OCI-LY7 (cell line): ENCODE results near the gene E2F3. TPM values are rescaled to one million over a fixed set of nuclear protein-coding genes. Genes with fewer than 3 reads are reported as not detected.

Experiments
- BruUV-seq: library from RNA; stranded (reverse); fragments of 400-500 nt; replicated peaks from 2 replicates; lab custom pipeline; 2021; lab: Mats Ljungman, UMichigan
- CTCF ChIA-PET: fragments of 300-600 bp; sonication (Branson Sonifier 250); formaldehyde crosslinking; loops from one replicate; lab custom pipeline; 2022; ENCODE audit warnings: antibody characterized with exemption; ENCODE audit not compliant: unreplicated experiment; lab: Charles Lee
- POLR2A ChIA-PET: fragments of 300-600 bp; sonication (Branson Sonifier 250); formaldehyde crosslinking; loops from one replicate; lab custom pipeline; 2022; ENCODE audit warnings: antibody characterized with exemption; lab: Charles Lee
- DNase-seq: peaks from one replicate; pipeline ENCODE4 v3.0.0-alpha.2; 2015; ENCODE audit warnings: low spot score
- H2AFZ ChIP-seq: fragments of 200-600 bp; sonication (generic), shearing (Covaris generic); 2 replicates; pipeline ENCODE4 v1.6.1; 2014; ENCODE audit warnings: mild to moderate bottlenecking, antibody characterized with exemption, low read length, moderate library complexity
- H3K27ac ChIP-seq: fragments of 200-600 bp; sonication (generic); 2 replicates; pipeline ENCODE4 v1.5.1; 2014; ENCODE audit warnings: mixed run types, low read depth, mild to moderate bottlenecking, moderate library complexity, low read length, inconsistent platforms; ENCODE audit not compliant: poor library complexity, severe bottlenecking
- H3K36me3 ChIP-seq: fragments of 200-600 bp; sonication (generic); 2 replicates; pipeline ENCODE4 v1.6.1; 2014; ENCODE audit warnings: mild to moderate bottlenecking, antibody characterized with exemption, low read length, moderate library complexity, mixed read lengths; ENCODE audit not compliant: insufficient read depth
- H3K4me1 ChIP-seq: fragments of 200-600 bp; sonication (generic); 2 replicates; pipeline ENCODE4 v1.5.1; 2014; ENCODE audit warnings: mild to moderate bottlenecking, low read length; ENCODE audit not compliant: insufficient read depth, poor library complexity, severe bottlenecking
- H3K4me2 ChIP-seq: fragments of 200-600 bp; sonication (generic); 2 replicates; pipeline ENCODE4 v1.6.1; 2014; ENCODE audit warnings: mild to moderate bottlenecking, low read length
- H3K4me3 ChIP-seq: fragments of 200-600 bp; sonication (generic); 2 replicates; pipeline ENCODE4 v1.5.1; 2014; ENCODE audit warnings: mild to moderate bottlenecking, low read depth, low read length; ENCODE audit not compliant: poor library complexity, severe bottlenecking
- H3K79me2 ChIP-seq: fragments of 200-600 bp; sonication (generic); 2 replicates; pipeline ENCODE4 v1.6.1; 2016; ENCODE audit warnings: low read depth, mild to moderate bottlenecking, low read length, moderate library complexity, mixed read lengths; ENCODE audit not compliant: insufficient read depth
- H3K9me2 ChIP-seq: fragments of 200-600 bp; sonication (generic); 2 replicates; pipeline ENCODE4 v1.6.1; 2016; ENCODE audit warnings: mild to moderate bottlenecking, low read length, mixed read lengths; ENCODE audit not compliant: insufficient read depth
- H3K9me3 ChIP-seq: fragments of 200-600 bp; sonication (generic); 2 replicates; pipeline ENCODE4 v1.6.1; 2014; ENCODE audit warnings: mild to moderate bottlenecking, mixed run types, low read length, mixed read lengths
- H4K20me1 ChIP-seq: fragments of 200-600 bp; sonication (generic); 2 replicates; pipeline ENCODE4 v1.6.1; 2014; ENCODE audit warnings: mild to moderate bottlenecking, antibody characterized with exemption, low read length, moderate library complexity, mixed read lengths; ENCODE audit not compliant: insufficient read depth
- CTCF ChIP-seq: fragments of 200-600 bp; sonication (generic); conservative IDR thresholded peaks from 2 replicates; pipeline ENCODE4 v1.5.1; 2014; ENCODE audit warnings: mild to moderate bottlenecking, antibody characterized with exemption, low read length, moderate library complexity, mixed read lengths
- EZH2phosphoT487 ChIP-seq: fragments of 200-600 bp; sonication (generic); IDR thresholded peaks from 2 replicates; pipeline ENCODE4 v1.6.1; 2018; ENCODE audit warnings: low read depth, borderline replicate concordance, mild to moderate bottlenecking, mixed run types, antibody characterized with exemption, low read length, moderate library complexity, mixed read lengths
- intact Hi-C: fragments of 100-400 bp; cut with micrococcal nuclease; formaldehyde crosslinking; loops from one replicate; pipeline ENCODE4 v1.10.0; 2022; ENCODE audit not compliant: unreplicated experiment
- total RNA-seq, 2 experiments: library from RNA; depleted of rRNA in 1 of 2; stranded (reverse); fragments of >200 nt in 1 of 2; shearing (Covaris generic) in 1 of 2; gene quantifications; 2 replicates each; pipeline ENCODE4 v1.2.3, GENCODE V29; 2014 to 2022

Gene E2F3
- total RNA-seq, 2 experiments from 2014 or later: 12.4 to 31.2 TPM

GRCh38 chr6:20362623-20363022 is 39.1 kb upstream of the E2F3 start:
- Histone ChIP-seq H4K20me1 (no peaks in the 10 kb centered on the region), H3K79me2 (no peaks in the 10 kb centered on the region), H3K9me2 (no peaks in the 10 kb centered on the region), H3K9me3 (no peaks in the 10 kb centered on the region), H3K4me3 (no peak overlapping the region), H3K4me1 (no peaks in the 10 kb centered on the region), H3K4me2 (no peak overlapping the region), H2AFZ (no peak overlapping the region), H3K27ac (no peak overlapping the region), H3K36me3 (no peaks in the 10 kb centered on the region)
- intact Hi-C loops: no loop called here
- no peak for DNase-seq
- CTCF ChIA-PET: no interaction called here
- no peak for TF ChIP-seq CTCF
- TF ChIP-seq EZH2phosphoT487: no peak
- POLR2A ChIA-PET: no interaction called here
- BruUV-seq: no TSS peak

GRCh38 chr6:20364327-20364726 is 37.4 kb upstream of the E2F3 start:
- no peaks in the 10 kb centered on the region for H3K9me3 ChIP-seq
- H3K36me3 ChIP-seq: no peaks in the 10 kb centered on the region
- TF ChIP-seq CTCF (no peak), EZH2phosphoT487 (no peak)
- ChIA-PET POLR2A (no interaction called here), CTCF (no interaction called here)
- H4K20me1 ChIP-seq: no peaks in the 10 kb centered on the region
- BruUV-seq: no TSS peak
- DNase-seq: no peak
- H3K4me3 ChIP-seq: no peak overlapping the region
- intact Hi-C loops: no loop called here
- no peak overlapping the region for H2AFZ ChIP-seq
- no peaks in the 10 kb centered on the region for H3K9me2 ChIP-seq
- H3K4me1 ChIP-seq: no peaks in the 10 kb centered on the region
- H3K27ac ChIP-seq: no peak overlapping the region
- H3K4me2 ChIP-seq: no peak overlapping the region
- no peaks in the 10 kb centered on the region for H3K79me2 ChIP-seq

- TF ChIP-seq EZH2phosphoT487 (no peak), CTCF (no peak)
- Histone ChIP-seq H3K9me3 (no peaks in the 10 kb centered on the region), H3K27ac (no peak overlapping the region), H3K4me3 (no peak overlapping the region), H4K20me1 (no peaks in the 10 kb centered on the region), H3K4me1 (no peaks in the 10 kb centered on the region), H3K4me2 (no peak overlapping the region), H3K9me2 (no peaks in the 10 kb centered on the region), H2AFZ (no peak overlapping the region), H3K36me3 (no peaks in the 10 kb centered on the region), H3K79me2 (no peaks in the 10 kb centered on the region)
- ChIA-PET POLR2A (interaction anchor here (0.6 to 1.6 kb wide), 7 partner anchors 12 to 1694 kb away, joined by 3 to 5 read pairs (median 4); no protein-coding TSS in a partner anchor), CTCF (interaction anchor here (1.2 kb wide), 1 partner anchor 13 kb away, joined by 4 read pairs; no protein-coding TSS in a partner anchor)
- DNase-seq: no peak
- no TSS peak for BruUV-seq
- intact Hi-C loops: no loop called here
These were observed 36.2 kb upstream of the E2F3 start for GRCh38 chr6:20365456-20365855.
